Adrenal gland (tissue), 12 donors: ENCODE data around the gene SP4. TPM values are rescaled to one million over a fixed set of nuclear protein-coding genes. Genes with fewer than 3 reads are reported as not detected.
A peak's percentile ranks its signal among the peaks of the same experiment; 100 is the strongest.

Experiments
- DNase-seq, 7 donors: peaks; one replicate each; pipeline ENCODE4 v3.0.0-alpha.2; 2019 to 2020
- H3K27ac ChIP-seq, 5 donors: fragments of 200-600 bp; sonication (generic) in 4 of 5; 1 replicate in 3 of 5; 2 replicates in 2 of 5; pipeline versions ENCODE4 v1.5.1 to v1.8.0; 2016 to 2020; ENCODE audit warnings: mild to moderate bottlenecking in 1 of 5
- H3K27me3 ChIP-seq: fragments of 200-600 bp; 2 replicates; pipeline ENCODE4 v1.8.0; 2021
- H3K36me3 ChIP-seq, 2 donors: fragments of 200-600 bp; replicated peaks in 1 of 2; 1 replicate in 1 of 2; 2 replicates in 1 of 2; pipeline versions ENCODE4 v1.5.1 to v1.8.0; 2018 to 2022
- H3K4me1 ChIP-seq, 2 donors: fragments of 200-600 bp; replicated peaks in 1 of 2; 1 replicate in 1 of 2; 2 replicates in 1 of 2; pipeline versions ENCODE4 v1.5.1 to v1.8.0; 2018 to 2021
- H3K4me3 ChIP-seq, 4 donors: fragments of 200-600 bp; sonication (generic) in 3 of 4; one replicate each; pipeline ENCODE4 v1.5.1; 2016 to 2018
- H3K9me3 ChIP-seq, 3 donors: fragments of 200-600 bp; sonication (generic) in 1 of 3; replicated peaks in 1 of 3; 1 replicate in 2 of 3; 2 replicates in 1 of 3; pipeline versions ENCODE4 v1.5.1 to v1.8.0; 2016 to 2021
- CTCF ChIP-seq, 6 experiments: fragments of 450-650 bp in 4 of 6; fragments of 200-600 bp in 2 of 6; sonication (generic) in 1 of 6; IDR thresholded peaks; 1 replicate in 5 of 6; 2 replicates in 1 of 6; pipeline versions ENCODE4 v1.5.1 to v1.8.0; 2016 to 2021; ENCODE audit warnings: antibody characterized with exemption in 6 of 6, mild to moderate bottlenecking in 2 of 6, moderate library complexity in 1 of 6
- POLR2A ChIP-seq, 2 donors: fragments of 450-650 bp; IDR thresholded peaks; one replicate each; pipeline ENCODE4 v1.6.1; 2017; ENCODE audit warnings: antibody characterized with exemption in 2 of 2, mild to moderate bottlenecking in 2 of 2, moderate library complexity in 1 of 2
- WGBS, 4 donors: extraction: QIAGEN DNeasy Blood & Tissue Kit in 2 of 4; methylation state at CpG; one replicate each; pipeline versions ENCODE4 v1.1.5 to v1.1.7; 2013 to 2017; 5-methylcytosine and 5-hydroxymethylcytosine counted together
- intact Hi-C, 2 donors: fragments of 100-400 bp; cut with DNase I; formaldehyde crosslinking; loops; one replicate each; pipeline versions ENCODE4 v1.14.1 to v1.15.0; 2022 to 2023
- polyA plus RNA-seq, 3 donors: library from polyadenylated mRNA; stranded (reverse); fragments of 200-250 nt in 2 of 3; fragments of 350-450 nt in 1 of 3; fragmentation: Illumina TruSeq in 1 of 3; extraction: RNeasy Lipid Tissue Mini Kit (QIAGEN cat#74804) in 1 of 3; gene quantifications; one replicate each; pipeline ENCODE4 v1.2.3, GENCODE V29; 2013 to 2014
- total RNA-seq, 9 donors: library from RNA; depleted of rRNA in 4 of 9; stranded (reverse); fragments of >200 nt in 4 of 9; fragments of 120-200 nt in 1 of 9; fragmentation: NEBNext Ultra II Directional in 1 of 9; extraction: Animal tissue kit (Norgen Biotek cat#: 25700) in 1 of 9; gene quantifications; one replicate each; pipeline versions ENCODE4 v1.1.0 to v1.2.4, GENCODE V29; 2013 to 2023
- donor health status: healthy with polysubstance abuse.
- donor health status: Bipolar disorder and iron deficiency.
- donor health status: DM: yes; HTN: yes; CAD: no.
- donor health status: DM: no; HTN: no; CAD: no.
- donor health status: DM: no; HTN: no; CAD: no.
- donor health status: DM: yes; HTN: yes; CAD: no.

Gene SP4
- total and polyA plus RNA-seq, 12 donors = 1.8 to 11.2 (median 6.0) TPM

DNA sequence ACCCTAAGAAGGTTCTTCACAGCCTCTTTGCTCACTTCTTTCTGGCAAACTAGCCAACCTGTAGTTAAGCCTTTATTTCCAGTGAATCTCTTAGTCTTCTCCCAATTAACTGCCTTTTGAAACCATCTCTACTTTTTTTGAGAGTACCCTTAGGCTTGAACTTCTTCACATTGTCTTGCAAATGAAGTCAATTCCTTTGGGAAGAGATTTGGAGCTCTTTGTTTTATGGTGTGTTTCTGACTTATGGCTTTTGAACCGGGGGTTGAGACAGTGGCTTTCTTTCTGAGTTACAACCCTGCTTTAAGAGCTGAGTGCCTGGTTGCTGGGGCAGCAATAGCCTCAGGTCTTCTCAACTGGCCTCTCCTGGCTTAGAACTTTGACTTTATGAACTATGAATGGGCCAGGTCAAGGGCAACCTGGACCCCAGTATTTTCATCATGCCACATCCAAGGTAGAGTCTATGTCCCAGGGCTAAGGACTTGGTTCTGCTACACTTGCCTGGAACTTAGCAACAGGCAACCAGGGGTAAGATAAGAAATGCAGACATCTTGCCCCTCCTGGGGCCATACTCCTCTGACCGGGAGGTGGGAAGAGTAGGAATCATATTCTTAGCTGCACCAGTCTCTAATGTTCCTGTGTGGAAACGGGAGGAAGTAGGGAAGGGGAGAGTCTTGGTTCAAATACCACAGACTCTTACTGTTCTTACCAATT lies 53.0 kb downstream of the SP4 start:
- Histone ChIP-seq H3K27ac (no peak overlapping the region), H3K36me3 (no peaks in the 10 kb centered on the region), H3K4me1 (no peaks in the 10 kb centered on the region), H3K27me3 (no peaks in the 10 kb centered on the region), H3K4me3 (no peak overlapping the region), H3K9me3 (no peaks in the 10 kb centered on the region)
- DNase-seq = no peak
- TF ChIP-seq POLR2A (IDR thresholded peaks at IDR 0.05) = no peak
- TF ChIP-seq CTCF (IDR thresholded peaks at IDR 0.05) = no peak
- intact Hi-C loops = no loop called here
- WGBS, 4 donors = 85 to 94% (median 90%) methylated on average over 3 of the region's 3 CpGs

DNA sequence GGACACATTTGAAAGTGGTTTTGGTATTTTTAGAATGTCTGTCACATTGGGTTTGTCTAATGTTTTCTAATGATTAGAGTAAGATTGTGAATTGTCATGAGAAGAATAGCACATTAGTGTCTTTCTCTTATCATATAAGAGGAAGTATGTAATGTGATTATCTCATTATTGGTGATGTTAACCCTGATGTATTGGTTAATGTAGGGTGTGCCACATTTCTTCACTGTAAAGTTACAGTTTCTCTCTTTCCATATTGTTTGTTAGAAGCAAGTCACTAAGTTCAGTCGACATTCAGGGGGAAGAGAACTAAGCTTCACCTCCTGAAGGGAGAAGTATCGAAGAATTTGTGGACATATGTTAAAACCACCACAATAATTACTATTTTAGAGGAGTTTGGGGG lies 58.6 kb downstream of the SP4 start:
- no peak for DNase-seq
- Histone ChIP-seq H3K36me3 (no peaks in the 10 kb centered on the region), H3K4me3 (no peak overlapping the region), H3K27me3 (no peaks in the 10 kb centered on the region), H3K4me1 (peaks cover 4 to 6% of the 10 kb centered on the region in 2 donors), H3K27ac (no peak overlapping the region), H3K9me3 (no peaks in the 10 kb centered on the region)
- TF ChIP-seq POLR2A (IDR thresholded peaks at IDR 0.05) (no peak), CTCF (IDR thresholded peaks at IDR 0.05) (no peak)
- WGBS, 4 donors = 91 to 98% (median 94%) methylated on average over 2 of the region's 2 CpGs
- intact Hi-C loops = no loop called here

- no peaks in the 10 kb centered on the region for H3K36me3 ChIP-seq
- intact Hi-C loops = no loop called here
- H3K4me1 ChIP-seq = peaks cover 0 to under 1% of the 10 kb centered on the region in 2 donors
- H3K27me3 ChIP-seq = no peaks in the 10 kb centered on the region
- no peak overlapping the region for H3K4me3 ChIP-seq
- no peaks in the 10 kb centered on the region for H3K9me3 ChIP-seq
- no peak overlapping the region for H3K27ac ChIP-seq
- TF ChIP-seq CTCF (IDR thresholded peaks at IDR 0.05) (no peak), POLR2A (IDR thresholded peaks at IDR 0.05) (no peak)
- DNase-seq = no peak
Measured at GRCh38 chr7:21495731-21496130, 67.8 kb downstream of the SP4 start.

- Histone ChIP-seq H3K27me3 (no peaks in the 10 kb centered on the region), H3K27ac (no peak overlapping the region), H3K36me3 (no peaks in the 10 kb centered on the region), H3K4me3 (no peak overlapping the region), H3K4me1 (no peaks in the 10 kb centered on the region), H3K9me3 (no peaks in the 10 kb centered on the region)
- TF ChIP-seq POLR2A (IDR thresholded peaks at IDR 0.05) = no peak
- TF ChIP-seq CTCF (IDR thresholded peaks at IDR 0.05) = peak in 2 of 6 experiments; percentile 21 to 24
- peak in 1 of 7 donors; percentile 23 for DNase-seq
- intact Hi-C loops = no loop called here
Measured at GRCh38 chr7:21497072-21497471, 69.2 kb downstream of the SP4 start.
